Mesodermal cell (in vitro differentiated cells): ENCODE data around the gene ACTN4.
"Not testable (repeated sequence)": the region's sequence is repeated elsewhere in the genome, so short reads cannot be mapped to it uniquely, and the experiment has no call there.

Source experiments
- H3K27ac ChIP-seq: 2 replicates; pipeline ENCODE4 v1.7.0; 2013; ENCODE audit warnings: mild to moderate bottlenecking, low read depth, low read length, moderate library complexity; ENCODE audit not compliant: severe bottlenecking
- H3K36me3 ChIP-seq: 2 replicates; pipeline ENCODE4 v1.7.1; 2013; ENCODE audit warnings: mild to moderate bottlenecking, low read length, moderate library complexity; ENCODE audit not compliant: control insufficient read depth, insufficient read depth
- H3K4me1 ChIP-seq: one replicate; pipeline ENCODE4 v1.7.1; 2013; ENCODE audit warnings: mild to moderate bottlenecking, low read length; ENCODE audit not compliant: insufficient read depth, control insufficient read depth, poor library complexity, severe bottlenecking
- H3K4me3 ChIP-seq: 2 replicates; pipeline ENCODE4 v1.7.0; 2013; ENCODE audit warnings: low read length, control low read depth, mild to moderate bottlenecking; ENCODE audit not compliant: insufficient read depth, poor library complexity, severe bottlenecking; ENCODE audit errors: extremely low read depth
- H3K9me3 ChIP-seq: 2 replicates; pipeline ENCODE4 v1.7.1; 2013; ENCODE audit warnings: mild to moderate bottlenecking, low read length, moderate library complexity; ENCODE audit not compliant: control insufficient read depth
- WGBS, 2 experiments: methylation state at CpG; one replicate each; pipeline ENCODE4 v1.1.5; 2013; ENCODE audit warnings: missing lambda C conversion rate in 2 of 2; ENCODE audit not compliant: insufficient coverage in 2 of 2; 5-methylcytosine and 5-hydroxymethylcytosine counted together

ACTN4 gene

GRCh38 chr19:38765214-38765613, 117.8 kb downstream of the ACTN4 start:
- H3K4me1 ChIP-seq = no peaks in the 10 kb centered on the region
- H3K27ac ChIP-seq = no peak overlapping the region
- H3K9me3 ChIP-seq = no peaks in the 10 kb centered on the region
- no peak overlapping the region for H3K4me3 ChIP-seq
- no peaks in the 10 kb centered on the region for H3K36me3 ChIP-seq
- WGBS, 2 experiments = no CpG with 5 or more reads among the region's 2 CpGs

- H3K4me3 ChIP-seq = no peak overlapping the region
- 76 to 91% methylated on average over 4 to 5 of the region's 10 CpGs for WGBS, 2 experiments
- no peak overlapping the region for H3K27ac ChIP-seq
- H3K4me1 ChIP-seq = no peaks in the 10 kb centered on the region
- no peaks in the 10 kb centered on the region for H3K9me3 ChIP-seq
- H3K36me3 ChIP-seq = no peaks in the 10 kb centered on the region
Observed at GRCh38 chr19:38766276-38767047, 119.0 kb downstream of the ACTN4 start.

GRCh38 chr19:38769635-38770211, 122.3 kb downstream of the ACTN4 start:
- Histone ChIP-seq H3K36me3 (no peaks in the 10 kb centered on the region), H3K27ac (no peak overlapping the region), H3K4me1 (no peaks in the 10 kb centered on the region), H3K9me3 (no peaks in the 10 kb centered on the region), H3K4me3 (no peak overlapping the region)
- WGBS, 2 experiments = 65 to 72% methylated on average over 36 to 38 of the region's 42 CpGs

- H3K9me3 ChIP-seq, H3K36me3 ChIP-seq, H3K4me3 ChIP-seq, H3K4me1 ChIP-seq, H3K27ac ChIP-seq: not testable (repeated sequence)
- 91 to 100% methylated on average over 1 to 13 of the region's 58 CpGs for WGBS, 2 experiments
Observed at GRCh38 chr19:38770228-38770948, 122.9 kb downstream of the ACTN4 start.

- not testable (repeated sequence) for H3K4me3 ChIP-seq, H3K4me1 ChIP-seq, H3K9me3 ChIP-seq, H3K36me3 ChIP-seq, H3K27ac ChIP-seq
- no CpG with 5 or more reads among the region's 22 CpGs for WGBS, 2 experiments
Observed at GRCh38 chr19:38770949-38771275, 123.5 kb downstream of the ACTN4 start.

- not testable (repeated sequence) for H3K36me3 ChIP-seq, H3K4me1 ChIP-seq, H3K4me3 ChIP-seq, H3K27ac ChIP-seq, H3K9me3 ChIP-seq
- no CpG with 5 or more reads among the region's 30 CpGs for WGBS, 2 experiments
Observed at GRCh38 chr19:38771569-38771968, 124.1 kb downstream of the ACTN4 start.

- H3K27ac ChIP-seq = no peak within 1 kb of the TSS
- 75 to 87% methylated on average over 3 to 6 of the region's 14 CpGs for WGBS, 2 experiments
- no peak within 1 kb of the TSS for H3K4me3 ChIP-seq
- H3K36me3 ChIP-seq = no peaks in the 10 kb centered on the region
- no peaks in the 10 kb centered on the region for H3K9me3 ChIP-seq
- no peaks in the 10 kb centered on the region for H3K4me1 ChIP-seq
Observed at GRCh38 chr19:38773469-38774177, 126.2 kb downstream of the ACTN4 start, which contains the start of gene LGALS7. LGALS7 (minus strand) TSS chr19:38773517; CDS start chr19:38773492, 25 bp downstream.

- H3K36me3 ChIP-seq = no peaks in the 10 kb centered on the region
- H3K4me3 ChIP-seq = no peak overlapping the region
- H3K27ac ChIP-seq = no peak overlapping the region
- no peaks in the 10 kb centered on the region for H3K9me3 ChIP-seq
- 91 to 93% methylated on average over 7 of the region's 13 CpGs for WGBS, 2 experiments
- H3K4me1 ChIP-seq = no peaks in the 10 kb centered on the region
Observed at GRCh38 chr19:38774181-38774950, 126.9 kb downstream of the ACTN4 start.

- H3K4me1 ChIP-seq = no peaks in the 10 kb centered on the region
- no peak overlapping the region for H3K4me3 ChIP-seq
- H3K36me3 ChIP-seq = no peaks in the 10 kb centered on the region
- no peak overlapping the region for H3K27ac ChIP-seq
- H3K9me3 ChIP-seq = no peaks in the 10 kb centered on the region
- 85% methylated on average over 7 of the region's 7 CpGs; no CpG with 5 or more reads in 1 of the 2 experiments for WGBS, 2 experiments
Observed at GRCh38 chr19:38778733-38779132, 131.3 kb downstream of the ACTN4 start.

GRCh38 chr19:38780443-38780842, 133.0 kb downstream of the ACTN4 start:
- H3K4me3 ChIP-seq = no peak overlapping the region
- WGBS, 2 experiments = 91 to 96% methylated on average over 6 to 7 of the region's 7 CpGs
- H3K27ac ChIP-seq = no peak overlapping the region

More at GRCh38 chr19:38780443-38780842, 133.0 kb downstream of the ACTN4 start:
- H3K9me3 ChIP-seq = no peaks in the 10 kb centered on the region
- no peaks in the 10 kb centered on the region for H3K4me1 ChIP-seq
- H3K36me3 ChIP-seq = no peaks in the 10 kb centered on the region
